NB4 (cell line): ENCODE data around the gene SEPTIN10.

Experiments used
- DNase-seq: peaks from one replicate; pipeline ENCODE4 v3.0.0; 2010; ENCODE audit warnings: low read depth
- H3K4me3 ChIP-seq: one replicate; pipeline ENCODE4 v1.5.1; 2011; ENCODE audit warnings: mild to moderate bottlenecking, low read depth, low read length, moderate library complexity
- MYC ChIP-seq: IDR thresholded peaks from 2 replicates; pipeline ENCODE4 v1.6.1; 2011; ENCODE audit warnings: low read depth, low read length
- POLR2A ChIP-seq: IDR thresholded peaks from 2 replicates; pipeline ENCODE4 v1.6.1; 2011; ENCODE audit warnings: mild to moderate bottlenecking; ENCODE audit not compliant: insufficient read length; ENCODE audit errors: extremely low read depth
- TF ChIP-seq, protein P1 (sequence below): IDR thresholded peaks from one replicate; pipeline ENCODE4 v1.5.1; 2012; ENCODE audit warnings: low read depth, low read length
- TF ChIP-seq, protein P2 (sequence below): IDR thresholded peaks from 2 replicates; pipeline ENCODE4 v1.6.1; 2011; ENCODE audit warnings: low read depth, low read length

Gene SEPTIN10

DNA sequence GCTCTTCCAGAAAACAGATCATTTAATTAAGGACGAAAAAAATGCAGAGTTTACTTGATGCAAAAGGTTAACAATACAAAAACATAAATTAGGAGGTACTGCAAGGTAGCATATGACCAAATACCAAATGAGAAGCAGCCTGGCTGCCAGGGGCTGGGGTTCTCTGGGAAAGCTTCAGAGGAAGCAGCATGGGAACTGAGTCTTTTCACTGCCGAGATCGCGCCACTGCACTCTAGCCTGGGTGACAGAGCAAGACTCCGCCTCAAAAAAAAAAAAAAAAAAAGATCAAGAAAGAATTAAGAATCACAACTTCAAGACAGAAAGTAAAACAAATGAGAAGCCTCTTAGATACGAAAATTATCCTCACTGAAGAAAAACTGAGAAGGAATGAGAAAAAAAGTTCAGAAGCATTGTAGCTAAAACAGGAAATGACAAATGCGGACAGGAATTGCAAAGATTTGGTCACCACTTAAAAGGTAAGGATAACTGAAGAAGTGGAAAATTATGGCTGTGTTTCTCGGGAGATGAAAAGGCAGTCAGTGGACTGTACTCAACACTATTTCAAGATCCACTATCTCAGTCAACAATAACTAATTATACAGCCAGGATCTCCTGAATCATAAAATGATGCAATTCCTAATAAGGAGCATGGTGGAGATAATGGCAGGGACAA is 4.3 kb downstream of the SEPTIN10 start:
- TF ChIP-seq, protein P1, sequence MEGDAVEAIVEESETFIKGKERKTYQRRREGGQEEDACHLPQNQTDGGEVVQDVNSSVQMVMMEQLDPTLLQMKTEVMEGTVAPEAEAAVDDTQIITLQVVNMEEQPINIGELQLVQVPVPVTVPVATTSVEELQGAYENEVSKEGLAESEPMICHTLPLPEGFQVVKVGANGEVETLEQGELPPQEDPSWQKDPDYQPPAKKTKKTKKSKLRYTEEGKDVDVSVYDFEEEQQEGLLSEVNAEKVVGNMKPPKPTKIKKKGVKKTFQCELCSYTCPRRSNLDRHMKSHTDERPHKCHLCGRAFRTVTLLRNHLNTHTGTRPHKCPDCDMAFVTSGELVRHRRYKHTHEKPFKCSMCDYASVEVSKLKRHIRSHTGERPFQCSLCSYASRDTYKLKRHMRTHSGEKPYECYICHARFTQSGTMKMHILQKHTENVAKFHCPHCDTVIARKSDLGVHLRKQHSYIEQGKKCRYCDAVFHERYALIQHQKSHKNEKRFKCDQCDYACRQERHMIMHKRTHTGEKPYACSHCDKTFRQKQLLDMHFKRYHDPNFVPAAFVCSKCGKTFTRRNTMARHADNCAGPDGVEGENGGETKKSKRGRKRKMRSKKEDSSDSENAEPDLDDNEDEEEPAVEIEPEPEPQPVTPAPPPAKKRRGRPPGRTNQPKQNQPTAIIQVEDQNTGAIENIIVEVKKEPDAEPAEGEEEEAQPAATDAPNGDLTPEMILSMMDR = no peak
- TF ChIP-seq POLR2A = no peak
- TF ChIP-seq, protein P2, sequence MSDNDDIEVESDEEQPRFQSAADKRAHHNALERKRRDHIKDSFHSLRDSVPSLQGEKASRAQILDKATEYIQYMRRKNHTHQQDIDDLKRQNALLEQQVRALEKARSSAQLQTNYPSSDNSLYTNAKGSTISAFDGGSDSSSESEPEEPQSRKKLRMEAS = no peak
- no peak for TF ChIP-seq MYC
- no peak for DNase-seq
- no peak overlapping the region for H3K4me3 ChIP-seq

DNA sequence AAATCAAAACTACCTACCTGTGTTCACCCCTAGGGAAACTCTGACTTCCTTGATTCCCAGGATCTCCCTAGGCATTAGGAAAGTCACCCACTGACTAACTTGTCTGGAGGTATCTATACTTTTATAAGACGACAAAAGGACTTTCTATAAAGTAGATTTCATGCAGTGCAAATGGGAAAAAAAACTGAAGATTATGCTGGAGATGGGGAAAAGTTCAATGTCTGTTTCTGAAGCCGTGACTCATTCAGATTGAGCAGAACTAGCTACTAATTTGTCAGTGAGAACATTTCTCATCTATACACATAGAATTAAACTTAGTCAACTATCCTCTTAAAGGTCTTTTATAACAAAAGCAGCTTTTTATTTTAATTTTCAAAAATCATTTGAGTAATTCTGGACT is 6.0 kb downstream of the SEPTIN10 start:
- TF ChIP-seq MYC = no peak
- TF ChIP-seq, protein P1 = no peak
- TF ChIP-seq, protein P2 = no peak
- TF ChIP-seq POLR2A = no peak
- no peak for DNase-seq
- H3K4me3 ChIP-seq = no peak overlapping the region

DNA sequence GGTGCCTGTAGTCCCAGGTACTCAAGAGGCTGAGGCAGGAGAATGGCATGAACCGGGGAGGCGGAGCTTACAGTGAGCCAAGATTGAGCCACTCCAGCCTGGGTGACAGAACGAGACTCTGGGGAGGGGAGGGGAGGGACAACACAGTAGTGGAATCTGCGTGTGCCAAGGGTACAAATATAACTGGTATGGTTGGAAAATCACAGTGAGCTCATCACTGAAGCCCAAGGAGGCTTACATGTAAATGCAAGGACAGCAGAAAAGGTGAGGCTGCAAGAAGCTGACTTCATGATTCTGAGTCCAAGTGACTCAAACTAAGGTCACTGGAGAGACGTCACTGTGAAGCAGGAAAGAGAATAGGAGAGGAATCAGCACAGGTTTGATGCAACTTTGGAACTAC is 9.2 kb downstream of the SEPTIN10 start:
- DNase-seq = no peak
- no peak for TF ChIP-seq MYC
- TF ChIP-seq POLR2A = no peak
- no peak overlapping the region for H3K4me3 ChIP-seq

DNA sequence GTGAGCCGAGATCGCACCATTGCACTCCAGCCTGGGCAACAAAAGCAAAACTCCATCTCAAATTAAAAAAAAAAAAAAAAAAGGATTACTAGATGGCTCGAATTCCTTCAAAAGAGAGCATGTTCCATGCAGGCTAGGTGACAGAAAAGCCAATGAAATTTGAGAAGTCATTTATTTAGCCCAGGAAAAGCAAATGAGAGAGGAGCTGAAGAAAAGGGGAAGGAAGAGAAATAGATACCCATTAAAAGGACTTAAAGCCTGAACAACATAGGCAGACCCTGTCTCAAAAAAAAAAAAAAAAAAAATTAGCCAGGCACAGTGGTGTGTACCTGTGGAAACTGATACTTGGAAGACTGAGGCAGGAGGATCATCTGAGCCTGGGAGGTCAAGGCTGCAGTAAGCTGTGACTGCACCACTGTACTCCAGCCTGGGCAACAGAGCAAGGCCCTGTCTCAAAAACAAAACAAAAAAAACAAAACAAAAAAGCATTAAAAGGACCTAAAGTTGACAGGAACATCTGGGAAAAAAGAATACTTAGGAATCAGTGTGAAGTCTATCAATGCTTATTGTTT is 11.1 kb downstream of the SEPTIN10 start:
- no peak overlapping the region for H3K4me3 ChIP-seq
- TF ChIP-seq, protein P2 = no peak
- TF ChIP-seq POLR2A (no peak), MYC (no peak)
- TF ChIP-seq, protein P1 = no peak
- DNase-seq = no peak

DNA sequence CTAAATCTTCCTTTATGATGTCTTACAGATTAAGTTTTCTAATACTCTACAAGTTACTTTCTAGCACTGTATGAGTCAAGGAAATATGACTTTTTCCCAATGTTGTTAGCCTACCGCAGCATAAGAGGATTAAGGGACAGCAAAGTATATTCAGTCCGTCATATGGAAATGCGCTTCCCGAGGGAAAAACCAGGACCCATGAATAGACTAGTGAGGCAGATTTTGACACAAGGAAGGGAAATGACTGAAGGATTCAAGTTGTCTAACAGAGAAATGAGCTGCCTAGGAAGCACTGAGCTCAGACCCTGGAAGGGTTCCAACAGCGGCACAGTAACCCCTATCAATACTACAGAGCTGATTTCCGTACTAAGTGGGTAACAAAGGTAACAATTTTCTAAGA is 12.0 kb downstream of the SEPTIN10 start:
- no peak for TF ChIP-seq MYC
- TF ChIP-seq, protein P2 = no peak
- no peak for TF ChIP-seq POLR2A
- TF ChIP-seq, protein P1 = no peak
- no peak overlapping the region for H3K4me3 ChIP-seq
- no peak for DNase-seq

DNA sequence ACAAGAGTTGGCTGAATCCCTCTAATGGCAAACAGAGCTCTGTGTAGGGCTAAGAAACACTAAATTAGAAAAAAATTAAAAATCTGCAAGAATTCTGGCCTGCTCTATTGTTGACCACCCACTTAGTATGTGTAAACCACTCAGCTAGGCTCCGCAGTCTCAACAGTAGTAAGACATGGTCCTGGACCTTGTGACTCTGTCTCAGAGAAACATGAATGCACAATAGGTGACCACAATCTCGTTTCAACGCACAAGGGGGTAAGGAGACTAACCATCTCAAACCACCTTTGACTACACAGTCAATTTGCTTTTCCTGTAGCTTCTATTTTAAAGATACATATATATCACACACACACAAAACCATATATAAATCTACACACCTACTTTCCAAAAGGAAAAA is 16.5 kb downstream of the SEPTIN10 start:
- no peak for TF ChIP-seq MYC
- DNase-seq = no peak
- no peak overlapping the region for H3K4me3 ChIP-seq

DNA sequence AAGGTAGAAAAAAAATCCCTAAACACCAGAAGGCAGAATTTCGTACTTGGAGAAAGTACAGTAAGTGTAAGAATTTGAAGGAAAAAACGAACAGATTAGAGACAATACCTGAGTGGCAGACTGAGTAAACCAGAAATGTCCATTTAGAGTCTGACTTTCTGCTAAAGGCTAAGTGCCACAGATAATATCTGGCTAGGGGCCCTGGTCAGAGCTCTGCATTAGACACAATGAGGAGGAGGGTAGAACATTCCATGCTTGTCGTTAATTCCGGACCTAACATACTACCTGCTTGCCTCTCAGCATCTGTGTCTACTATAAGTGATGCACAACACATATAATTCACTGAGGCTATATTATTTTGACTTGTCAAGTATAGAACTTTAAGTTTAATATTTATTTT is 18.1 kb downstream of the SEPTIN10 start:
- no peak overlapping the region for H3K4me3 ChIP-seq
- TF ChIP-seq, protein P1 = no peak
- TF ChIP-seq, protein P2 = no peak
- TF ChIP-seq MYC (no peak), POLR2A (no peak)
- no peak for DNase-seq
